ENCODE results near the gene TSPOAP1.
A peak's percentile ranks its signal among the peaks of the same experiment; 100 is the strongest.

TSPOAP1 gene

DNA sequence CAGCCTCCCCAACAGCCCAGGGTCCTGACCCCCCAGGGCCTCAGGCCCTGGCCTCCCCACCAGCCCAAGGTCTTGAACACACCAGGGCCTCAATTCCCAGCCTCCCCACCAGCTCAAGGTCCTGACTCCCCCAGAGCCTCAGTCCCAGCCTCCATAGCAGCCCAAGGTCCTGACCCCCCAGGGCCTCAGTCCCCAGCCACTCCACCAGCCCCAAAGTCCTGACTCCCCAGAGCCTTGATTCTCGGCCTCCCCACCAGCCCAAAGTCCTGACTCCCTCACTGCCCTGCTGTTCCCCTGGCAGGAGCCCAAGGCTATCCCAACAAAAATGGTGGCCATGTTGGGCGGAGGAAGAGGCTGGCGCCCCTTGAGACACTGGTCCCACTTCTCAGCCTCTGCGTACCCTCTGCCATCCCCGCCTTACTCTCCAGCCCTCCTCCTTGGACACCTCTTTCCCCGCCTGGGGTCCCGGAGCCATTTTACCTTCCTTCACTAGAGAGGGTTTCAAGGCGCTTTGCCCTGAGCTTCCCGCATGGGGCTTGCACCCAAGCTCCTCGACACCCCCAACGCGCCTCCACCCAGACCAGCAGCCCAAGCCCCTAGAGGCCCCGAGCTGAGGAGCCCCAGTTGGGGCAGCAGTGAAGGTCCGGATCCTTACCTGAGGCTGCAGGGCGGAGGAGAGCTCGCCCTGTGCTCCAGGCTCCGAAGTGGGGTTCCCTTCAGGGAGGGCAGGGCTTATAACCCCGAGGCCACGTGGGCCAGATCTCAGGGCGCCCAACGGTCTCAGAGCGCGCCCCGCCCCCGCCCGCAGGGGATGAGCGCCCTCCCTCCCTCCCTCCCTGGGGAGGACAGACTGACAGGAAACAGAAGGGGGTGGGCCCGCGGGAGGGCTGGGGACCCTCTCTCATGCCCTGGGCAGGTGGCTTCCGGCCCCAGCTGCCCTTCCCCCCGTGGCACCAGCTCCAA lies 3.5 kb upstream of the TSPOAP1 start:
- peak overlapping the region; percentile 94 for H3K4me3 ChIP-seq (ENCODE audit: low read depth, low read length)
- DNase-seq (ENCODE audit: low read depth): peak; percentile 98

DNA sequence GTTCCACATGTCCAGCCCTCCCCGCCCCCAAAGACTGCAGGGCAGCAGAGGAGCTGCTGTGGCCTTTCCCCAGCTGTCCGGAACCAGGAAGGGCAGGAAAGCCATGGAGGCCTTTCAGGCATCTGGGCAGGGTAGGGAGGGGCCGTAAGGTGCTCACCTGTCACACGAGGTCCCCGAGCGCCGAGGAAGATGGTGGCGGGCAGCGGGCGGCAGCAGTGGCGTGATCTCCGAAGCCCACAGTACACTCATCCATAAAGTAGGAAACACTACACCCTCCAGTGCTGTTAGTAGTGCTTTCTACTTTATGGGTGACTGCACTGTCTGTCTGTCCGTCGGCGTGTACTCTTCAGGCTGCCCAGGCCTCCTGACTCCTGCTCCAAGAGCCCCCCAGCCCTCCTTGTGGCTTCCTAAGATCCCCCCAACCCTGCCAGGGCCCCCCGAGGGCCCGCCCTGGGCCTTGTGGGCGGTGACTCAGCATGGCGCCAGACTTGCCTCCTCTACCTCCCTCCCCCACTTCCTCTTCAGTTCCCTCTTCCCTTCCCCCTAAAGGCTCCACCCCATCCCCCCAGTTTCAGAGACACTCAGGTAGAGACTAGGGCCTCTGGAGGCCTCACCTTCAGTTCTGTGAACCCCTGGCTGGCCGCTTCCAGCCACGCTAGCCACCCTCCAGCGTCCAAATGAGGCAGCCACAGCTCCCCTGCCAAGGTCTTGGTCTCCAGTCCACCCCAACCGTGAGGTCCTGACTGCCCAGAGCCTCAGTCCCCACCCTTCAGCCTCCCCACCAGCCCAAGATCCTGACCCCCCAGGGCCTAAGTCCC lies 2.6 kb upstream of the TSPOAP1 start:
- peak overlapping the region; percentile 94 for H3K4me3 ChIP-seq (ENCODE audit: low read depth, low read length)
- peak; percentile 88 for DNase-seq (ENCODE audit: low read depth)
- TF ChIP-seq, protein P1, sequence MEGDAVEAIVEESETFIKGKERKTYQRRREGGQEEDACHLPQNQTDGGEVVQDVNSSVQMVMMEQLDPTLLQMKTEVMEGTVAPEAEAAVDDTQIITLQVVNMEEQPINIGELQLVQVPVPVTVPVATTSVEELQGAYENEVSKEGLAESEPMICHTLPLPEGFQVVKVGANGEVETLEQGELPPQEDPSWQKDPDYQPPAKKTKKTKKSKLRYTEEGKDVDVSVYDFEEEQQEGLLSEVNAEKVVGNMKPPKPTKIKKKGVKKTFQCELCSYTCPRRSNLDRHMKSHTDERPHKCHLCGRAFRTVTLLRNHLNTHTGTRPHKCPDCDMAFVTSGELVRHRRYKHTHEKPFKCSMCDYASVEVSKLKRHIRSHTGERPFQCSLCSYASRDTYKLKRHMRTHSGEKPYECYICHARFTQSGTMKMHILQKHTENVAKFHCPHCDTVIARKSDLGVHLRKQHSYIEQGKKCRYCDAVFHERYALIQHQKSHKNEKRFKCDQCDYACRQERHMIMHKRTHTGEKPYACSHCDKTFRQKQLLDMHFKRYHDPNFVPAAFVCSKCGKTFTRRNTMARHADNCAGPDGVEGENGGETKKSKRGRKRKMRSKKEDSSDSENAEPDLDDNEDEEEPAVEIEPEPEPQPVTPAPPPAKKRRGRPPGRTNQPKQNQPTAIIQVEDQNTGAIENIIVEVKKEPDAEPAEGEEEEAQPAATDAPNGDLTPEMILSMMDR (IDR thresholded peaks at IDR 0.05; ENCODE audit: insufficient read depth, low read depth, low read length, missing control alignments): no peak

More for the DNA sequence above, 3.5 kb upstream of the TSPOAP1 start:
- TF ChIP-seq, protein P1 (IDR thresholded peaks at IDR 0.05; ENCODE audit: insufficient read depth, low read depth, low read length, missing control alignments): no peak

DNA sequence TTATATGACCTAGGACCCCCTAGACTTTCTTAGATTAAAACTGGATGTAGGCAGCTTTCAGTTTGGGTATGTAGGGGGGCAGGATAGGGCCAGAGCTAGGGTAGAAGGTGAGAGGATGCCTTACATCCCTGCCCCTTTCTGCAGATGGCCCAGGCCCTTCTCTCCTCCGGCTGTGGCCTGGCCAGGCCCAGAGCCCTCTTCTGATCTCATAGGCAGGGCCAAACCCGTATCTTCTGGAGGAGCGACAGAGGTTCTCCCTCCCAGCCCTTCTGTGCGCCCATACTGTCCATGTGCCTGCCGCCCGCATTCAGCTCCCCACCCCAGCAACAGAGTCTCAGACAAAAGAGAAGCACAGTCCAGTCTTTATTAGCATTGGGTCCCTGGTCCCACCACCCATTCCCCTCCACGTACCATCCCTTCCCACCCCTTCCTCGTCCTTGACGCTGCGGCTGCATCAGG lies 2.0 kb upstream of the TSPOAP1 start:
- TF ChIP-seq, protein P1 (IDR thresholded peaks at IDR 0.05; ENCODE audit: insufficient read depth, low read depth, low read length, missing control alignments): no peak
- DNase-seq (ENCODE audit: low read depth): no peak
- peak overlapping the region; percentile 94 for H3K4me3 ChIP-seq (ENCODE audit: low read depth, low read length)

DNA sequence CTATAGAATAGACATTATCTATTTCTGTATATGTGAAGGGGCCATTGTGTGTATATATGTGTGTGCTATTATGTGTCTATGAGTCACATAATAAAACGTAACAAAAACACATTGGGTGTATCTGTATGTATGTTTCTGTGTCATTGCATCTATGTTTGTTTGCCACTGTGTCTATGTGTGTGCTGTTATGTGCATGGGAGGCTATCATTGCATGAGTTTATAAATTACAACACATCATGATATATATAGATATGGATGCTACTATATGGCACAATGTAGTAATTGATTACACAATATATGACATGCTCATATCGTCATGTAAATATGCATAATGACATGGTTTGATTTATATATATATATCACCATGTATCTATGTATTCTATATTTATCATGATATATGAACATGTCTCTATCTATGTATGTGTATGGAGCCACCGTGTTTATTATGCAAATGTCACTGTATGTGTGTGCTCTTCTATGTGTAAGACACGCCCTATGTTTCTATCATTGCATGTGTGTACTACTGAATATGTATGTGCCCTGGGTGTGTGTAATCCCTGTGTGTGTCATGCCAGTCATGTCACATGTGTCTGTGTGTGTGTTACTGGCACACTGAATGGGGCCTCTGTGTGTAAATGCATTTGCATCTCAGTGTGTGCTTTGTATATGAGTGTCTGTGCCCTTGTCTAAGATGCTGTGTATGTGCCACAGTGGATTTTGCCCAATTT lies 1.4 kb upstream of the TSPOAP1 start:
- peak overlapping the region; percentile 94 for H3K4me3 ChIP-seq (ENCODE audit: low read depth, low read length)
- DNase-seq (ENCODE audit: low read depth): peak; percentile 95
- TF ChIP-seq, protein P1 (IDR thresholded peaks at IDR 0.05; ENCODE audit: insufficient read depth, low read depth, low read length, missing control alignments): no peak

DNA sequence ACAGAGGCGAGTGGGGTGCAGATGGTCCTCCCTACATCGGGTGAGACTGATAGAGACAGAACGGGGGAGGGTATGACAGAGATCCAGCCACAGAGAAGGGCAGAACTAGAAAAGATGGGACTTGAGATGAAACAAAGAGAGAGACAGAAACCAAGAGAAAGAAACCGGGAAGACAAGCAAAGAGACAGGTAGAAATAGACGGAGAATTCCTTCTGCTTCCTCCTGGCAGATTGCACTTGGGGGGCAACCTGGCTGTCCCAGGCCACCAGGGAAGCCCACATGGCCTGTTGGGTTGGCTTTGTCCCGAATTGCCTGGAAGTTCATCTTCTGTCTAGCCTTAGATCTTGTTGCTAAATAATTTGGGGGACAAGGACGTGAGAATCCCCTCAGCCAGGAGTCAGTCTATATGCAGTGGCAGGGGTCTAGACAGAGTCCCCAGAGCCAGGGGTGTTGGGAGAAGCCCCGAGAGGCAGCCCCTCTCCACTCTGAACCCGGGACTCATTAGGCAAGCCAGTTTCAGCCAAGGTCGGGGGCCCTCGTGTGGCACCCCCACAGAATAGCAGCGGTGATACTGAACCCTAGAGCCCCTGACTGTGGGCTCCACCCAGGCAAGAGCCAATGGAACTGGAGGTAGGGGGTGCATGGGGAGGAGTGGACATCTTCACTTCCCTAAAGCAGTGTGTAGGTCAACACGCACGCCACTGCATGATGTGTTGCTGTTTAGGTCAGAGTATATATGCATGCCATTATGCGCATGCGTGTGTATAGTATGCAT lies 627 bp upstream of the TSPOAP1 start:
- TF ChIP-seq, protein P1 (IDR thresholded peaks at IDR 0.05; ENCODE audit: insufficient read depth, low read depth, low read length, missing control alignments): peak; percentile 67
- DNase-seq (ENCODE audit: low read depth): peak; percentile 99
- peak overlapping the region; percentile 94 for H3K4me3 ChIP-seq (ENCODE audit: low read depth, low read length)
